ENCODE measurements around the gene NUDT21. TPM values are rescaled to one million over a fixed set of nuclear protein-coding genes. Genes with fewer than 3 reads are reported as not detected.
"Not testable (repeated sequence)": the region's sequence is repeated elsewhere in the genome, so short reads cannot be mapped to it uniquely, and the experiment has no call there.

Gene NUDT21
- 10 to 100 TPM; 24.3 to 71.5 (median 35.9) TPM for total RNA-seq

DNA sequence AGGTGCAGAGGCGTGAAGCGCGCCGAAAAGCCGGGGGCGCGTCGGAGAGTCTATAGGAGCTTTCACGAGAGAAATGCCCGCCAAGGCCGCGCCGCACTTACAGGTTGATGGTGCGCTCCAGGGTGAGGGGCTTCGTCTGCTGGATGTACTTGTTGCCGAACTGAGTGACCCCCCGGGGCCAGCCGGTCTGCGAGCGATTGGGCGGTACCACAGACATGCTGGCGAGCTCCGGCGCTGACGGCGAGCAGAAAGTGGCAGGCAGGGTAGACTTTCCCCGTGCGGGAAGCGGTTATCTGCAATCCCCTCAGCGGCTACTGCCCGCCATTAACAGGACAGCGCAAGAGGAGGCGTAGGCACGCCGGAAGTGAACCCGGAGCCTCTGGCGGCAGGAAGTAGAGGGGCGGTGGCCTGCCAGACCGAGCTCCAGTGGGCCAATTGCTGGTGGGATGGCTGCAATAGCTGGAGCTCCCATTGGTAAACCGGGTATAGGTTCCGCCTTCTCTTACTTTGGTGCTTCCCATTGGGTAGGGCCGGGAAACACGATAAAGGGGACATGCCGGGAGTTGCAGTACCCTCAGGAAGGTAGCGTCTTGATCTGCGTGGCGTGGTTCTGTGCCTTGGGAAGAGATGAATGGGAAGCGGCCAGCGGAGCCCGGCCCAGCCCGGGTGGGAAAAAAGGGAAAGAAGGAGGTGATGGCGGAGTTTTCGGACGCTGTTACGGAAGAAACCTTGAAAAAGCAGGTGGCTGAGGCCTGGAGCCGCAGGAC, at the start of gene NUDT21, which contains the start of gene OGFOD1:
Gene NUDT21, minus strand, starts transcription at position 347 of the 767 bp plus-strand sequence. Its CDS starts 130 bp downstream, at position 217.
Gene OGFOD1, plus strand, starts transcription at position 569 of the 767 bp plus-strand sequence. Its CDS starts 59 bp downstream, at position 628.
- Histone ChIP-seq H3K36me3 (peaks cover 0 to 35% of the 10 kb centered on the region in 2 donors), H3K27ac (peak within 1 kb of the TSS; percentile 85 to 96 (median 94)), H3K27me3 (no peaks in the 10 kb centered on the region), H3K4me1 (peaks cover 34 to 36% of the 10 kb centered on the region in 2 donors), H3K4me3 (peak within 1 kb of the TSS; percentile 87 to 99 (median 92)), H3K9me3 (no peaks in the 10 kb centered on the region)
- peak; percentile 76 to 89 for TF ChIP-seq POLR2A (IDR thresholded peaks at IDR 0.05)
- TF ChIP-seq, protein P1, sequence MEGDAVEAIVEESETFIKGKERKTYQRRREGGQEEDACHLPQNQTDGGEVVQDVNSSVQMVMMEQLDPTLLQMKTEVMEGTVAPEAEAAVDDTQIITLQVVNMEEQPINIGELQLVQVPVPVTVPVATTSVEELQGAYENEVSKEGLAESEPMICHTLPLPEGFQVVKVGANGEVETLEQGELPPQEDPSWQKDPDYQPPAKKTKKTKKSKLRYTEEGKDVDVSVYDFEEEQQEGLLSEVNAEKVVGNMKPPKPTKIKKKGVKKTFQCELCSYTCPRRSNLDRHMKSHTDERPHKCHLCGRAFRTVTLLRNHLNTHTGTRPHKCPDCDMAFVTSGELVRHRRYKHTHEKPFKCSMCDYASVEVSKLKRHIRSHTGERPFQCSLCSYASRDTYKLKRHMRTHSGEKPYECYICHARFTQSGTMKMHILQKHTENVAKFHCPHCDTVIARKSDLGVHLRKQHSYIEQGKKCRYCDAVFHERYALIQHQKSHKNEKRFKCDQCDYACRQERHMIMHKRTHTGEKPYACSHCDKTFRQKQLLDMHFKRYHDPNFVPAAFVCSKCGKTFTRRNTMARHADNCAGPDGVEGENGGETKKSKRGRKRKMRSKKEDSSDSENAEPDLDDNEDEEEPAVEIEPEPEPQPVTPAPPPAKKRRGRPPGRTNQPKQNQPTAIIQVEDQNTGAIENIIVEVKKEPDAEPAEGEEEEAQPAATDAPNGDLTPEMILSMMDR (IDR thresholded peaks at IDR 0.05 in 4 of 5, conservative IDR thresholded peaks at IDR 0.05 in 1 of 5), result no peak
- in situ Hi-C loops (cut with MboI; ENCODE audit: low sequenced_read_pairs in 4 of 4) (no loop called here), intact Hi-C loops (cut with DNase I; ENCODE audit: low total_unique reads) (loop anchor here (1.0 to 5.0 kb wide), 2 partner anchors 26 to 1011 kb away; partner anchors contain the start of genes AMFR and POLR2C)
- ATAC-seq (peak; percentile 97 to 98), DNase-seq (peak; percentile 98)

DNA sequence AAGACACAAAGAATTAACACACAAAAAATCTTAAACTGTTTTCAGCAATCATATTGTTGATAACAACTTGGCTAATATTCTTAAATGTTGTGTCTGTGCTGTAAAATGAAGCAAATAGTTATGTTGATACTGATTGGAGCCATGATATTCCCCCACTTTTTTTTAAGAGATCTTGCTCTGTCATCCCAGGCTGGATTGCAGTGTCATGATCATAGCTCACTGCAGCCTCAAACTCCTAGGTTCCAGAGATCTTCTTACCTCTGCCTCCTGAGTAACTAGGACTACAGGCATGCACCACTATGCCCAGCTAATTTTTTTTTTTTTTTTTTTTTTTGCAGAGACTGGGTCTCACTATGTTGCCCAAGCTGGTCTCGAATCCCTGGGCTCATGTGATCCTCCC, 42.7 kb upstream of the NUDT21 start:
- no peak overlapping the region for H3K4me3 ChIP-seq
- in situ Hi-C loops (cut with MboI; ENCODE audit: low sequenced_read_pairs in 4 of 4) (no loop called here), intact Hi-C loops (cut with DNase I; ENCODE audit: low total_unique reads) (no loop called here)
- no peaks in the 10 kb centered on the region for H3K4me1 ChIP-seq
- H3K27ac ChIP-seq, result peak overlapping the region in 1 of 4 donors; percentile 21
- H3K9me3 ChIP-seq, result no peaks in the 10 kb centered on the region
- TF ChIP-seq, protein P1 (IDR thresholded peaks at IDR 0.05 in 4 of 5, conservative IDR thresholded peaks at IDR 0.05 in 1 of 5), result no peak
- TF ChIP-seq POLR2A (IDR thresholded peaks at IDR 0.05), result no peak
- DNase-seq, result no peak
- no peaks in the 10 kb centered on the region for H3K27me3 ChIP-seq
- ATAC-seq, result no peak
- peaks cover 3 to 26% of the 10 kb centered on the region in 2 donors for H3K36me3 ChIP-seq

DNA sequence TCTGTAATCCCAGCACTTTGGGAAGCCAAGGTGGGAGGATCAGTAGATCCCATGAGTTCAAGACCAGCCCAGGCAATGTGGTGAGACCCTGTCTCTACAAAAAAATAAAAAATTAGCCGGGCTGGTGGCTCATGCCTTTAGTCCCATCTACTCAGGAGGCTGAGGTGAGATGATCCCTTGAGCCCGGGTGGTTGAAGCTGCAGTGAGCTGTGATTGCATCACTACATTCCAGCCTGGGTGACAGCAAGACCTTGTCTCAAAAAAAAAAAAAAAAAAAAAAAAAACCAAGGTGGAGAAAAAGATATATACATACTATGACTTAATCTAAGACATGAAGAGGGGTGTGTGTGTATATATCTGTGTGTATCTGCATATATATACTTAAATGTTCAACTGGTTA, 42.0 kb upstream of the NUDT21 start:
- H3K27ac ChIP-seq, result peak overlapping the region in 1 of 4 donors; percentile 21
- H3K27me3 ChIP-seq, result no peaks in the 10 kb centered on the region
- H3K4me3 ChIP-seq, result no peak overlapping the region
- in situ Hi-C loops (cut with MboI; ENCODE audit: low sequenced_read_pairs in 4 of 4), result no loop called here
- H3K9me3 ChIP-seq, result no peaks in the 10 kb centered on the region
- no peaks in the 10 kb centered on the region for H3K4me1 ChIP-seq
- DNase-seq (peak in 1 of 2 donors; percentile 53), ATAC-seq (peak in 1 of 2 donors; percentile 63)
- H3K36me3 ChIP-seq, result peaks cover 3 to 19% of the 10 kb centered on the region in 2 donors
- intact Hi-C loops (cut with DNase I; ENCODE audit: low total_unique reads), result no loop called here
- TF ChIP-seq, protein P1 (IDR thresholded peaks at IDR 0.05 in 4 of 5, conservative IDR thresholded peaks at IDR 0.05 in 1 of 5), result no peak

DNA sequence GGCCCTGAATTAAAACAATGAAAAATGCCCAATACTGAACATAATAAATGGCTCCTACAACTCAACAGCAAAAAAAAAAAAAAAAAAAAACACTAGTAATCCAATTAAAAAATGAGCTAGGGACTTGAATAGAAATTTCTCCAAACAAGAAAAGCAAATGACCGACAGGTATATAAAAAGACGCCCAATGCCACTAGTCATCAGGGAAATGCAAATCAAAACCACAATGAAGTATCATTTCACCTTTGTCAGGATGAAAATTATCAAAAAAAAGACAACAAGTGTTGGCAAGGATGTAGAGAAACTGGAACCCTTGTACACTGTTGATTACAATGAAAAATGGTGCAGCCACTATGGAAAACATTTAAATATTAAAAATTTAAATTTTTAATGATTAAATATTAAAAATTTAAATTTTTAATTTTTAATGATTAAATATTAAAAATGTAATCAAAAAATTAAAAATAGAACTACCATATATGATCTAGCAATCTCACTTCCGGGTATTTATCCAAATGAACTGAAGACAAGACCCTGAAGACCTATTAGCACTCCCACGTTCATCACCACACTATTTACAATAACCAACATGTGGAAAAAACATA, 40.6 kb upstream of the NUDT21 start:
- H3K4me3 ChIP-seq, result no peak overlapping the region
- no peak for ATAC-seq
- H3K4me1 ChIP-seq, result no peaks in the 10 kb centered on the region
- no peaks in the 10 kb centered on the region for H3K9me3 ChIP-seq
- in situ Hi-C loops (cut with MboI; ENCODE audit: low sequenced_read_pairs in 4 of 4) (no loop called here), intact Hi-C loops (cut with DNase I; ENCODE audit: low total_unique reads) (no loop called here)
- peaks cover 0 to 6% of the 10 kb centered on the region in 2 donors for H3K36me3 ChIP-seq
- TF ChIP-seq POLR2A (IDR thresholded peaks at IDR 0.05), result no peak
- TF ChIP-seq, protein P1 (IDR thresholded peaks at IDR 0.05 in 4 of 5, conservative IDR thresholded peaks at IDR 0.05 in 1 of 5), result no peak
- no peak overlapping the region for H3K27ac ChIP-seq
- DNase-seq, result no peak
- H3K27me3 ChIP-seq, result no peaks in the 10 kb centered on the region

DNA sequence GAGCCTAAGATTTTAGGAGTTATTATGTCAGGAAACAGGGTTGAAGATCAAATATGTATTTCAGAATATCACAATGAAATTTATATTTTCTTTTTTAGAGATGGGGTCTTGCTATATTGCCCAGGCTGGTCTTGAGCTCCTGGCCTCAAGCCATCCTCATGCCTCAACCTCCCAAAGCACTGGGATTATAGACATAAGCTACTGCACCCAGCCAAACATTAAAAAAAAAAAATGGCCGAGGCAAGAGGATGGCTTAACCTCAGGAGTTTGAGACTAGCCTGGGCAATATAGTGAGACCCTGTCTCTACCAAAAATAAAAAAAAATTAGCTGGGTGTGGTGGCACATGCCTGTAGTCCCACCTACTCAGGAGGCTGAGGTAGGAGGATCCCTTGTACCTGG, 37.7 kb upstream of the NUDT21 start:
- H3K36me3 ChIP-seq; intact Hi-C loops (cut with DNase I; ENCODE audit: low total_unique reads); H3K27me3 ChIP-seq; in situ Hi-C loops (cut with MboI; ENCODE audit: low sequenced_read_pairs in 4 of 4); H3K9me3 ChIP-seq; H3K4me1 ChIP-seq; H3K27ac ChIP-seq; H3K4me3 ChIP-seq; DNase-seq; ATAC-seq: not testable (repeated sequence)

Measured in gastrocnemius medialis (tissue), 4 donors.